PC-9 (cell line): ENCODE data around the gene ARFGEF3.

Experiments used
- CTCF ChIP-seq: fragments of 200-600 bp; sonication (generic); conservative IDR thresholded peaks from 2 replicates; pipeline ENCODE4 v1.6.1; 2017; ENCODE audit warnings: mixed run types, antibody characterized with exemption, mild to moderate bottlenecking, moderate library complexity
- EZH2 ChIP-seq: fragments of 200-600 bp; sonication (generic); IDR thresholded peaks from 2 replicates; pipeline ENCODE4 v1.8.0; 2017; ENCODE audit warnings: antibody characterized with exemption, low read depth

DNA sequence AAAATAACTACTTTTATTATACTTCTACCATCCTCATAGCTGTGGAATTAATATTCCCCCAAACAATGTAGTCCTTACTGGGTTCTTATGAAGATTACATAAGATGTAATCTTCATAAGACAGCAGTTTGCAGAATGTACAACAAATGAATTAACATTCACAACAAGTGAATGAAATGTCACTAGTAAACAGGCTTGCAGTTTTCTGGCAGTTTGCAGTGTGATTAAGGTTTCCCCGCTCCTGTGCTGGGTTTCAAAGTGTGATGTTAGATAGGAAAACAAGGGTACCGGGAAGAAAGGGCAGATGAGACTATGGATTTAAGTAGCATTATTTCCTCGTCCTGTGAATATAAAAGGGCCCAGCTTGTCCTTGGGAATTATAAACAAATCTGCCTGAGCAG, 22.5 kb downstream of the ARFGEF3 start:
- TF ChIP-seq CTCF (no peak), EZH2 (no peak)
